Islet of Langerhans (tissue), 1 donor: ENCODE results near the gene AEBP1.
"Not testable (repeated sequence)": the region's sequence is repeated elsewhere in the genome, so short reads cannot be mapped to it uniquely, and the experiment has no call there.

Experiments
- FAIRE-seq: peaks from one replicate; lab custom pipeline; 2011; peaks lifted over from hg19 to GRCh38; lab: Jason Lieb, UNC

Gene AEBP1

DNA sequence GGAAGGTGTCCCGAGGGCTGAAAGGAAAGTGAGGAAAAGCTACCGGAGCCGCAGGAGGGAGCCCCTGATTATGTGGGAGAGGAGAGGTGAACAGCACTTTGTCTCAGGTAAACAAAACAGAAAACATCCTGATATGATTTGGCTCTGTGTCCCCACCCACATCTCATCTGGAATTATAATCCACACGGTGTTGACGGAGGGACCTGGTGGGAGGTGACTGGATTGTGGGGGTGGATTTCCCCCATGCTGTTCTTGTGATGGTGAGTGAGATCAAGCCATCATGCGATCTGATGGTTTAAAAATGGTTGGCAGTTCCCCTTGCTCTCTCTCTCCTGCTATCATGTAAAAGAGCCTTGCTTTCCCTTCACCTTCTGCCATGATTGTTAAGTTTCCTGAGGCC lies 16.2 kb downstream of the AEBP1 start:
- FAIRE-seq: no peak

GRCh38 chr7:44121761-44122420 lies 17.7 kb downstream of the AEBP1 start:
- FAIRE-seq: no peak

DNA sequence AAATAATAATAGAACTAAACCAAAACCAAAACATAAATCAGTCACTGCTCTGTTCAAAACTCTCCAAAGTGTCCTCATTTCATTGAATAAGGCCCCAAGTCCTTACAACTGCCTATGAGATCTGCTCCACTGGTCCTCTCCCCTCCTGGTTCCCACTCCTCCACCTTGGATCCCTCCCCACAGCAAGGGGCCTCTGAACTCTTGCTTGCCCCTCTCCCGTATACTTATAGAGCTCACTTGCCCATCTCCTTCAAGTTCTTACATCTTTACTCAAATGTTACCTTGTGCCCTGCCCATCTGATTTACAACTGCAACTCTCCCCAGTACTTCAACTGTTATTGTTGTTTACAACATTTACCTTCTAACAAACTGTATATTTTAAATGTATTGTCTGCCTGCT lies 18.4 kb downstream of the AEBP1 start:
- FAIRE-seq: no peak

GRCh38 chr7:44123190-44124003 lies 19.3 kb downstream of the AEBP1 start, which contains the start of gene POLD2:
Gene POLD2, minus strand, starts transcription at chr7:44123548. Its CDS starts 1,495 bp downstream, at chr7:44122053.
- FAIRE-seq: no peak

DNA sequence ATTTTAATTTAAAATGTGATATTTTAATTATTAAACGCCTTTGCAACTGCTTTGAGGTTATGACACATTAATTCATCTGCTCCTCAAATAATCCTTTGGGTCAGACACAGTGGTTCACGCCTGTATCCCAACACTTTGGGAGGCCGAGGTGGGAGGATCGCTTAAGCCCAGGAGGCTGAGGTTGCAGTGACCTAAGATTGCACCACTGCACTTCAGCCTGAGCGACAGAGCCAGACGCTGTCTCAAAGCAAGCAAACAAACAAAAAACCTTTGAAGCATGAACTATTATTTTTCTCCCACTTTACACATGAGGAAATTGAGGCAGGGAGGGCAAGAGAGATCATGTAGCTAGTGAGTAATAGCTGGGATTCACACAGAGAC lies 20.7 kb downstream of the AEBP1 start:
- no peak for FAIRE-seq

- not testable (repeated sequence) for FAIRE-seq
Measured at GRCh38 chr7:44126574-44126973, 22.4 kb downstream of the AEBP1 start.

DNA sequence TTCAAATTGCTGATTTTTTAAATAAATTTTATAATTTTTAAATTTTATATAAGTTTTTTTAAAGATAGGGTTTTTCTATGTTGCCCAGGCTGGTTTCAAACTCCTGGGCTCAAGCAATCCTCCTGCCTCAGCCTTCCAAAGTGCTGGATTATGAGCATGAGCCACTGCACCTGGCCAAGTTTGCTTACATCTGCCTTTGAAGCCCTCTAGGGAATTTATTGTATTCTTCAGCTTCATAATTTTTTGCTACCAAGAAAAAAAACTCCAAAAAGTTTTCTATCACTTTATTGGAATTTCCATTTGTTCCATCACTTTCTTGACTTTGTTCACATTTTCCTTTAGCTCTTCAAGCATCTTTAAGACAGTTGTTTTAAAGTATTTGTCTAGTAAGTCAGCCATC lies 23.0 kb downstream of the AEBP1 start:
- FAIRE-seq: no peak

GRCh38 chr7:44128721-44129582 lies 24.8 kb downstream of the AEBP1 start:
- no peak for FAIRE-seq

GRCh38 chr7:44131173-44132029 lies 27.3 kb downstream of the AEBP1 start:
- no peak for FAIRE-seq

GRCh38 chr7:44132039-44132438 lies 27.9 kb downstream of the AEBP1 start:
- FAIRE-seq: no peak

DNA sequence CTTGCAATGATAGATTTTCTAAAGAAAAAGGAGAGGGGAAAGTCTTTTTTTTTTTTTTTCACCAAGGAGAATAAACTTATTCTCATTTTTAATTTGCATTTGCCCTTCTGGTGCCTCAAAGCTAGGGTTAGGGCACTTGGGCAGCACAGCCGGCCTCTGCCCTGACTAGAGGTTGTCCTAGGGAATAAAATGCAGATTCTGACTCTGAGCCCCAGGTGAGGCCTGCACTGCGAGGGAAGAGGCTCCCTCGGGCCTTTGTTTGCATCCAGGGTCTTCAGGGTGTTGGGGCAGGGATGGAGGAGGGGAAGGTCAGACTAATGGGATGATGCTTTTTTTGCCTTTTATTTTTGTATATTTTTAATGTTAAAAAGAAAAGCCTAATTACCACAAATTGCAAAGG lies 29.1 kb downstream of the AEBP1 start:
- FAIRE-seq: no peak

- no peak for FAIRE-seq
Measured at GRCh38 chr7:44134943-44135628, 30.9 kb downstream of the AEBP1 start.

GRCh38 chr7:44136731-44137130 lies 32.6 kb downstream of the AEBP1 start:
- FAIRE-seq: no peak

DNA sequence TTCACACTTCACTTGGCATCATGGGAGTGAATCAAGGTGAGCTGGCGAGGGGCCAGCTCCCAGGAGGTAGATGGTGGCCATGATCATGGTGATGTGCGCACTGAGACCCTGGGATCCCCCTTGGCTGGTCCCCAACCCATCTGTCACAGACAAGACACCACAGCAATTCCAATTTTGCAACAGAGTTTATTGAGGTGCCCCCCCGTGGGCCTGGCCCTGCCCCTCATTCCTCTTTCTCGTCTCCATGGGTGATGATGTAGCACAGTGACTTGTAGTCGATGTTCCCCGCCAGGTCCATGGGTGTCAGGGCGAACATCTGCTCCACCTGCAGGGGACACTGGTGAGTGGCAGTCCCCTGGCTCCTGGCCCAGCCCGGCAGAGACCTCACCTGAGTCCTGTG lies 34.6 kb downstream of the AEBP1 start:
- no peak for FAIRE-seq

- no peak for FAIRE-seq
Measured at GRCh38 chr7:44139311-44140010, 35.3 kb downstream of the AEBP1 start.

DNA sequence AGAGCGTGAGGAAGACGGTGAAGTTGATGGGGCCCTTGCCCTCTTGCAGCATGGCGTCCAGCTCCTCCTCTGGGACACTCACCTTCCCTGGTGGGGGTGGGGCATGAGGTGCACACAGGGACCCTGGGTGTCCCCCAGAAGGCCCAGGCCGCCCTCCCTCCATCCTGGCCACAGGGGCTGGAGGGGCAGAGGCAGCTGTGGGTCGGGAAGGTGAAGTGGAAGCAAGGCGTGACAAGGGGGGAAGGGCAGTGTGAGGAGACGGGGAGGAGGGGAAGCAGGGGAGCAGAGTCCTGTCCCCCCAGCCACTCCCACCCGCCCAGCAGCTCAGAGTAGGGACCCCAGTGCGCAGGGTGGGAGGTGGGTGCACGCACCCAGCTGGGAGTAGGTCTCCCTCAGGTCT lies 36.2 kb downstream of the AEBP1 start:
- FAIRE-seq: no peak

DNA sequence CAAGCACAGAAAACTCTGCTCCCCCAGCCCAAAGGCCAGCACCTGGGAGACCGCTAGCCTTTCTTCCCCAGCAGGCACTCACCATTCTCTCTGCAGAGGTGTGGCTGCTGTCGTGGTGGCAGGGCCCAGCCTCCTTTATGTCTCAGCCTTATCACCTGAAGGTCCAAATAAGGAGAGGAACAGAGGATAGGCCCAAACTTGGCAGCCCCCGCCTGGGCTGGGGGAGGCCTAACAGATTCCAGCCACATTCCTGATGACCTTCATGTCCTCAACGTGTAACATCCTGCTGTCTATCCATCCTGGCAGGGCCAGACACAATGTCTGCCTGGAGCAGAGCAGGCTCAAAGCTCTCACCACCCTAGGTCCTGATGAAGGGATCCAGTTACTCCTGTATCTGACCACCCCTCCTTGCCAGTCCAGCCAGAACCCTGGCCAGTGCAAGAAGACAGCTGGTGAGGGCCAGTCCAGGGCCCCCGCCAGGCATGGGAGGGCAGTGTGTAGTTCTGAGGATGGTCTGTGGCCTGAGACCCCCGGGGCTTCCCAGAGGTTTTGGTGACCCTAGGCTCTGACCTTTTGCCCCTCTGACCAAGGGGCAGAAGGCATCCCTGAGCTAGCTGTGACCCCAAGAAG lies 37.2 kb downstream of the AEBP1 start, which contains the start of gene MYL7:
Gene MYL7 (minus strand): TSS at position 112 of the 630 bp plus-strand sequence. CDS start 27 bp downstream, at position 85.
- FAIRE-seq: no peak

DNA sequence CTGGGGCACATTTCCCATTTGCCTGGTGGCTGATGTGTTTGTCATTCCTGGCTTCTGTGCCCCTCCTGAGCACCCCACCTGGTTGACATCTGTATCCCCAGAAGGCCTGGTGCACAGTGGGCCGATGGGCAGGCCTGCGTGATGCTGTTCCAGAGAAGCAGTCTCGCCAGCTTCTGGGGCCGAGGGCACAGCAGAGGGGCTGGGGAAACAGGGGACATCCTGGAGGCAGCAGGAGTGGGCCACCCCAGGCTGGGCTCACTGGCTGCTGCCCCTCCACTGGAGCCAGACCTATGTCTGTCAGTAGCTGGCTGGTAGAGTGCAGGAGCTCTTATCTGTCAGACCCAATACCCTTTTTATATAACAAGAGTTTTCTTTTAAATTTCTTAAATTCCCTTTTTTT lies 37.9 kb downstream of the AEBP1 start:
- no peak for FAIRE-seq

GRCh38 chr7:44143646-44144250 lies 39.6 kb downstream of the AEBP1 start:
- FAIRE-seq: no peak
